ENCODE data around the gene DVL2. TPM values are rescaled to one million over a fixed set of nuclear protein-coding genes. Genes with fewer than 3 reads are reported as not detected.

DVL2 gene
- total RNA-seq, 2 experiments from 2014 or later, result 52.4 to 56.6 TPM

- peak overlapping the region; percentile 91 for H3K27ac Mint-ChIP-seq
- H3K9me3 Mint-ChIP-seq (ENCODE audit: insufficient read depth), result no peaks in the 10 kb centered on the region
- no peak for ATAC-seq
- H3K4me1 Mint-ChIP-seq (ENCODE audit: low read depth), result peaks cover 71% of the 10 kb centered on the region
- no peaks in the 10 kb centered on the region for H3K27me3 Mint-ChIP-seq (ENCODE audit: low read depth)
- DNase-seq, result no peak
- ChIA-PET POLR2A (interaction anchor here (4.7 kb wide), 1 partner anchor 15 kb away, joined by 35 read pairs; the partner anchor contains the start of genes ACADVL and DLG4), CTCF (interaction anchor here (0.8 to 5.8 kb wide), 3 partner anchors 16 to 60 kb away, joined by 3 to 36 read pairs (median 5); partner anchors contain the start of genes ACADVL and DLG4)
- H3K36me3 Mint-ChIP-seq (ENCODE audit: low read depth), result peaks cover 55% of the 10 kb centered on the region
- peak overlapping the region; percentile 98 for H3K4me3 Mint-ChIP-seq
These were observed 2.5 kb upstream of the DVL2 start for GRCh38 chr17:7236808-7237207.

GRCh38 chr17:7235693-7236665 lies 1.7 kb upstream of the DVL2 start:
- DNase-seq (no peak), ATAC-seq (no peak)
- Mint-ChIP-seq H3K4me1 (ENCODE audit: low read depth) (peaks cover 63% of the 10 kb centered on the region), H3K9me3 (ENCODE audit: insufficient read depth) (no peaks in the 10 kb centered on the region), H3K27ac (peak overlapping the region; percentile 58), H3K36me3 (ENCODE audit: low read depth) (peaks cover 50% of the 10 kb centered on the region), H3K4me3 (peak overlapping the region; percentile 7), H3K27me3 (ENCODE audit: low read depth) (no peaks in the 10 kb centered on the region)
- POLR2A ChIA-PET, result interaction anchor here (0.6 to 4.7 kb wide), 2 partner anchors 14 to 32 kb away, joined by 3 to 35 read pairs; partner anchors contain the start of genes ACADVL and DLG4
- CTCF ChIA-PET, result interaction anchor here (5.8 kb wide), 1 partner anchor 15 kb away, joined by 36 read pairs; the partner anchor contains the start of genes ACADVL and DLG4

GRCh38 chr17:7233701-7234082 lies 625 bp downstream of the DVL2 start:
- ChIA-PET POLR2A (interaction anchor here (0.6 to 2.2 kb wide), 4 partner anchors 9 to 116 kb away, joined by 3 to 11 read pairs (median 3); partner anchors contain the start of genes CTDNEP1 and GABARAP), CTCF (interaction anchor here (5.8 kb wide), 1 partner anchor 13 kb away, joined by 36 read pairs; the partner anchor contains the start of genes ACADVL and DLG4)
- Mint-ChIP-seq H3K9me3 (ENCODE audit: insufficient read depth) (no peaks in the 10 kb centered on the region), H3K4me1 (ENCODE audit: low read depth) (peaks cover 51% of the 10 kb centered on the region), H3K27me3 (ENCODE audit: low read depth) (no peaks in the 10 kb centered on the region), H3K27ac (peak overlapping the region; percentile 83), H3K4me3 (peak overlapping the region; percentile 90), H3K36me3 (ENCODE audit: low read depth) (peaks cover 54% of the 10 kb centered on the region)
- no peak for ATAC-seq
- no peak for DNase-seq

GRCh38 chr17:7232114-7232513 lies 2.2 kb downstream of the DVL2 start:
- ATAC-seq (no peak), DNase-seq (no peak)
- H3K4me3 Mint-ChIP-seq, result peak overlapping the region; percentile 90
- no peaks in the 10 kb centered on the region for H3K9me3 Mint-ChIP-seq (ENCODE audit: insufficient read depth)
- CTCF ChIA-PET, result interaction anchor here (5.8 kb wide), 1 partner anchor 12 kb away, joined by 36 read pairs; the partner anchor contains the start of genes ACADVL and DLG4
- no peaks in the 10 kb centered on the region for H3K27me3 Mint-ChIP-seq (ENCODE audit: low read depth)
- peaks cover 58% of the 10 kb centered on the region for H3K36me3 Mint-ChIP-seq (ENCODE audit: low read depth)
- no peak overlapping the region for H3K27ac Mint-ChIP-seq
- H3K4me1 Mint-ChIP-seq (ENCODE audit: low read depth), result peaks cover 46% of the 10 kb centered on the region
- POLR2A ChIA-PET, result interaction anchor here (1.5 kb wide), 1 partner anchor 11 kb away, joined by 3 read pairs; no protein-coding TSS in a partner anchor

- no peaks in the 10 kb centered on the region for H3K9me3 Mint-ChIP-seq (ENCODE audit: insufficient read depth)
These were observed 4.8 kb downstream of the DVL2 start for GRCh38 chr17:7229504-7229903.

GRCh38 chr17:7228920-7229319 lies 5.4 kb downstream of the DVL2 start:
- H3K4me3 Mint-ChIP-seq, result no peak overlapping the region
- ATAC-seq (no peak), DNase-seq (no peak)
- H3K36me3 Mint-ChIP-seq (ENCODE audit: low read depth), result peaks cover 42% of the 10 kb centered on the region
- H3K9me3 Mint-ChIP-seq (ENCODE audit: insufficient read depth), result no peaks in the 10 kb centered on the region
- H3K27ac Mint-ChIP-seq, result no peak overlapping the region
- ChIA-PET POLR2A (no interaction called here), CTCF (interaction anchor here (0.9 kb wide), 1 partner anchor 8 kb away, joined by 4 read pairs; no protein-coding TSS in a partner anchor)
- H3K4me1 Mint-ChIP-seq (ENCODE audit: low read depth), result peaks cover 19% of the 10 kb centered on the region
- no peaks in the 10 kb centered on the region for H3K27me3 Mint-ChIP-seq (ENCODE audit: low read depth)

More at GRCh38 chr17:7229504-7229903, 4.8 kb downstream of the DVL2 start:
- Mint-ChIP-seq H3K4me1 (ENCODE audit: low read depth) (peaks cover 20% of the 10 kb centered on the region), H3K4me3 (no peak overlapping the region), H3K27me3 (ENCODE audit: low read depth) (no peaks in the 10 kb centered on the region), H3K27ac (no peak overlapping the region), H3K36me3 (ENCODE audit: low read depth) (peaks cover 40% of the 10 kb centered on the region)
- DNase-seq (no peak), ATAC-seq (no peak)
- POLR2A ChIA-PET, result interaction anchor here (0.8 to 1.1 kb wide), 2 partner anchors 9 to 10 kb away, joined by 3 to 5 read pairs; partner anchors contain the start of gene DLG4
- CTCF ChIA-PET, result interaction anchor here (0.9 kb wide), 1 partner anchor 9 kb away, joined by 4 read pairs; no protein-coding TSS in a partner anchor

- Mint-ChIP-seq H3K9me3 (ENCODE audit: insufficient read depth) (no peaks in the 10 kb centered on the region), H3K4me3 (no peak overlapping the region), H3K27ac (no peak overlapping the region), H3K36me3 (ENCODE audit: low read depth) (peaks cover 44% of the 10 kb centered on the region), H3K4me1 (ENCODE audit: low read depth) (peaks cover 4% of the 10 kb centered on the region), H3K27me3 (ENCODE audit: low read depth) (no peaks in the 10 kb centered on the region)
- ChIA-PET CTCF (no interaction called here), POLR2A (no interaction called here)
- no peak for ATAC-seq
- no peak for DNase-seq
These were observed 7.3 kb downstream of the DVL2 start for GRCh38 chr17:7226721-7227710.

GRCh38 chr17:7225711-7226331 lies 8.5 kb downstream of the DVL2 start:
- Mint-ChIP-seq H3K27me3 (ENCODE audit: low read depth) (no peaks in the 10 kb centered on the region), H3K9me3 (ENCODE audit: insufficient read depth) (no peaks in the 10 kb centered on the region), H3K36me3 (ENCODE audit: low read depth) (peaks cover 52% of the 10 kb centered on the region), H3K4me3 (no peak overlapping the region), H3K27ac (no peak overlapping the region), H3K4me1 (ENCODE audit: low read depth) (peaks cover 11% of the 10 kb centered on the region)
- DNase-seq, result no peak
- ChIA-PET CTCF (no interaction called here), POLR2A (no interaction called here)
- ATAC-seq, result no peak

- no peak for DNase-seq
- peaks cover 16% of the 10 kb centered on the region for H3K4me1 Mint-ChIP-seq (ENCODE audit: low read depth)
- peaks cover 52% of the 10 kb centered on the region for H3K36me3 Mint-ChIP-seq (ENCODE audit: low read depth)
- ChIA-PET CTCF (no interaction called here), POLR2A (interaction anchor here (5.4 kb wide), 1 partner anchor 14 kb away, joined by 35 read pairs; the partner anchor contains the start of gene PHF23)
- H3K9me3 Mint-ChIP-seq (ENCODE audit: insufficient read depth), result no peaks in the 10 kb centered on the region
- H3K27me3 Mint-ChIP-seq (ENCODE audit: low read depth), result no peaks in the 10 kb centered on the region
- H3K4me3 Mint-ChIP-seq, result no peak overlapping the region
- no peak overlapping the region for H3K27ac Mint-ChIP-seq
- no peak for ATAC-seq
These were observed 9.6 kb downstream of the DVL2 start for GRCh38 chr17:7224661-7225111.

GRCh38 chr17:7224110-7224509 lies 10.2 kb downstream of the DVL2 start:
- DNase-seq (no peak), ATAC-seq (no peak)
- POLR2A ChIA-PET, result interaction anchor here (1.5 to 5.4 kb wide), 2 partner anchors 14 to 19 kb away, joined by 4 to 35 read pairs; partner anchors contain the start of genes GABARAP and PHF23
- no peaks in the 10 kb centered on the region for H3K27me3 Mint-ChIP-seq (ENCODE audit: low read depth)
- no peak overlapping the region for H3K27ac Mint-ChIP-seq
- peaks cover 46% of the 10 kb centered on the region for H3K36me3 Mint-ChIP-seq (ENCODE audit: low read depth)
- H3K9me3 Mint-ChIP-seq (ENCODE audit: insufficient read depth), result no peaks in the 10 kb centered on the region
- no peak overlapping the region for H3K4me3 Mint-ChIP-seq
- H3K4me1 Mint-ChIP-seq (ENCODE audit: low read depth), result peaks cover 22% of the 10 kb centered on the region
- CTCF ChIA-PET, result no interaction called here

Measured in activated CD8-positive, alpha-beta T cell treated with anti-CD3 and anti-CD28 coated beads, Interleukin-2, amount 10 ng/mL, durations not matched to agents 7 days and 5 days (primary cell).